Umbilical cord (tissue), 2 donors: ENCODE measurements around the gene SH3GL3. TPM values are rescaled to one million over a fixed set of nuclear protein-coding genes. Genes with fewer than 3 reads are reported as not detected.
A peak's percentile ranks its signal among the peaks of the same experiment; 100 is the strongest.

ENCODE experiments used
- DNase-seq: peaks from one replicate; pipeline ENCODE4 v3.0.0-alpha.2; 2015; ENCODE audit warnings: low spot score
- total RNA-seq: library from RNA; depleted of rRNA; stranded (reverse); fragments of >200 nt; gene quantifications from one replicate; pipeline ENCODE4 v1.2.3, GENCODE V29; 2014; ENCODE audit warnings: low replicate concordance; ENCODE audit not compliant: insufficient read depth

The SH3GL3 gene
- total RNA-seq, 1 donor from 2014 or later, result 24.8 TPM

GRCh38 chr15:83612226-83612625 lies 165.1 kb downstream of the SH3GL3 start:
- DNase-seq, result no peak

GRCh38 chr15:83612898-83613635 lies 165.9 kb downstream of the SH3GL3 start:
- no peak for DNase-seq

- DNase-seq, result no peak
These were observed 166.6 kb downstream of the SH3GL3 start for GRCh38 chr15:83613714-83614113.

- no peak for DNase-seq
These were observed 169.7 kb downstream of the SH3GL3 start for GRCh38 chr15:83616840-83617239.

- DNase-seq, result peak; percentile 25
These were observed 179.1 kb downstream of the SH3GL3 start for GRCh38 chr15:83626171-83626802.

GRCh38 chr15:83631534-83631933 lies 184.4 kb downstream of the SH3GL3 start:
- DNase-seq, result no peak

- peak; percentile 96 for DNase-seq
These were observed 196.1 kb downstream of the SH3GL3 start for GRCh38 chr15:83643201-83643600.

GRCh38 chr15:83644439-83644838 lies 197.3 kb downstream of the SH3GL3 start:
- no peak for DNase-seq

GRCh38 chr15:83650831-83651230 lies 203.7 kb downstream of the SH3GL3 start:
- DNase-seq, result no peak

- DNase-seq, result no peak
These were observed 204.4 kb downstream of the SH3GL3 start for GRCh38 chr15:83651541-83651940.

GRCh38 chr15:83652626-83653204 lies 205.6 kb downstream of the SH3GL3 start:
- DNase-seq, result no peak

- DNase-seq, result no peak
These were observed 206.1 kb downstream of the SH3GL3 start for GRCh38 chr15:83653288-83653638.

- peak; percentile 73 for DNase-seq
These were observed 206.7 kb downstream of the SH3GL3 start, which contains the start of gene ADAMTSL3 for GRCh38 chr15:83653639-83654378. Gene ADAMTSL3, plus strand, starts transcription at chr15:83654123. Its CDS starts 1,639 bp downstream, at chr15:83655762.

GRCh38 chr15:83654379-83655236 lies 207.5 kb downstream of the SH3GL3 start:
- DNase-seq, result peak; percentile 35

- no peak for DNase-seq
These were observed 208.1 kb downstream of the SH3GL3 start for GRCh38 chr15:83655237-83655616.

GRCh38 chr15:83656192-83656591 lies 209.1 kb downstream of the SH3GL3 start:
- DNase-seq, result peak; percentile 87

GRCh38 chr15:83656943-83657528 lies 209.9 kb downstream of the SH3GL3 start:
- DNase-seq, result no peak

- DNase-seq, result no peak
These were observed 210.4 kb downstream of the SH3GL3 start for GRCh38 chr15:83657549-83657948.

GRCh38 chr15:83658430-83659416 lies 211.6 kb downstream of the SH3GL3 start:
- no peak for DNase-seq

- no peak for DNase-seq
These were observed 212.3 kb downstream of the SH3GL3 start for GRCh38 chr15:83659417-83659812.
